GM19468 (cell line): ENCODE measurements around the gene CCDC6.
A peak's percentile ranks its signal among the peaks of the same experiment; 100 is the strongest.

Experiments used
- ATAC-seq: cut with Tn5 transposase; IDR thresholded peaks from one replicate; pipeline ENCODE4 v1.9.1; 2021; ENCODE audit warnings: mild to moderate bottlenecking, moderate library complexity, moderate number of reproducible peaks; ENCODE audit not compliant: unreplicated experiment; ENCODE audit errors: extremely low read depth

Gene CCDC6

DNA sequence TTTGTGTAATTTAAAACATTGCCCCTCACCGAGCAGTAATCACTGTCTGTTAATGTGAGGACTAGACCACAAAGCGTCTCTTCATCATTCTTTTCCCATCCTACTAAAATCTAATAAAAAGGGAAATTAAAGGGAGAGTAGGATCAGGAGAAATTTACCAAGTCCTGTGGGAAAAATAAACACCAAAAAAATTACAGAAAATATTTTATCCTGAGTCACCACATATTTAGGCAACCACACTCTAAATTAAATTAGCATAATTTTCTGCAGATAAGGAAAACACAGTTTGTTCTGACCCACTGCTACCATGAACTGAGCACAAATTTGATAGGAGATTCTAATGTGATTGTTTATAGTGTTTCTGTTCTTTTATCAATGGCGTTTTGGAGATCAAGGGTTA lies 49.3 kb downstream of the CCDC6 start:
- ATAC-seq = no peak

DNA sequence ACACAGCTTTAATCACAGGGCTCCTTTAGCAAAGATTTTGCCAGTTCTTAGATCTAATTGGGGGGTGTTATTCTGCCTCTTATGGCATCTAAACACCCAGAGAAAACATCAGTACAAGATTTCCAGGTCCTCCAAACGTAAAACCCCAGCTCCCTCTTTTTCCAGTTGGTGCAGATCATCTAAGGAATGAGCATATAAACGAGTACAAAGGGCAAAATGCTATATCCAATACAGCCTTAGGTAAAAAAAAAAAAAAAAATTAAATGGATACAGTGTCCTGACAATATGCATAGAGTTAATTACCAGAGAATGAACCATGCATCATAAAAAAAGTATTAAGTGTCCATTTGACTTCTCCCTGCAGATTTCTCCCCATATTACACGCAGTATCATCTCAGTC lies 50.3 kb downstream of the CCDC6 start:
- no peak for ATAC-seq

DNA sequence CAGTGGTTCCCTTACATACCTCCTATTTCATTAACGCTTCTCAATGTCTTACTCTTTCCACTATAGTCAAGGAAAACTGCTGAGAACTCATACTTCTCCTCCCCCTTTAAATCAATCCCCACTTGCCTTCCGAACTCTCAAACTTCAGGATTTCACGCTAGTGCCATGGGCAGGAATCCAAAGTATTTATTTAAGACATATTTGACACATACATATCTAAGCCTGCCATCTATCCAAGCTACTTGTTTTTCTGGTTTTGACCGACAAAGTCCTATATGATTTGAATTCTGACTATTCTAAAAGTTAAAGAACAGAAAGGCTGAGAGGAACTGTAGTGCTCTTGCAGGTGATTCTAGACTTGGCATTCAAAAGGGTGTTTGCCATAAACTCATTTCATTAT lies 51.8 kb downstream of the CCDC6 start:
- no peak for ATAC-seq

DNA sequence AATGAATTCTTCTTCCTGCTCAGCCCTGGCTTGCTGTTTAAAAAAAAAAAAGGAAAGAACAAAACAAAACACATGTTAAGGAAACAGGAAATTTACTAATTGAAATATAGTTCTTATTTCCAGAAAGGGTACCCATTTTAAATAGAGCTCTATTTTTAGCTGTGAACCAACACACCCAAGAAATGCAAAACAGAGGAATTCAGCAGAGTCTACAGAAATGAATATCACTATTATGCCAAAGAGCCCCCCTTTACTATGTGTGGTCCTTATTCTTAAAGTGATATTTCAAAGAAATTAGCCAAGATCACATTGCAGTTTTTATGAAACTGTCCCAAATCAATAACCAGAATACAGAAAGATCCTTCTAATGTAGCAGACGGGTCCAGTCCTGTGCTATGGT lies 53.7 kb downstream of the CCDC6 start:
- ATAC-seq = no peak

DNA sequence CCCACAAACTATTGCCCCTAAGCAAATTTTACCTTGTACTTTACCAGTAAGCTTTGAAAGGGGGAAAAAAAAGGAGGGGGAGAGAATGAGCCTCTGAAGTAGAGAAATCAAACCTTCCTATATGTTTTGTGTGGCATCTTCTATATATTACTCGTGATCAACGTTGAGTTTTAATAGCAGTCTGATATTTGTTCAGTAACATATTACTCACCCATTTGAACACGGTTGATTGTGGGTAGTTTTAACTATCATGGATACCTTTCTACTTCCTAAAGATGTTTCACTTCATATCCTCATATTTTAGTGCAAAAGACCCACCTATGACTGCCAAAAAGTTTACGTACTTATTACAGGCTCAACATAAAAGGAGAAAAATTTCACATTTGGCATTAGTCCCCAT lies 54.5 kb downstream of the CCDC6 start:
- ATAC-seq = no peak

DNA sequence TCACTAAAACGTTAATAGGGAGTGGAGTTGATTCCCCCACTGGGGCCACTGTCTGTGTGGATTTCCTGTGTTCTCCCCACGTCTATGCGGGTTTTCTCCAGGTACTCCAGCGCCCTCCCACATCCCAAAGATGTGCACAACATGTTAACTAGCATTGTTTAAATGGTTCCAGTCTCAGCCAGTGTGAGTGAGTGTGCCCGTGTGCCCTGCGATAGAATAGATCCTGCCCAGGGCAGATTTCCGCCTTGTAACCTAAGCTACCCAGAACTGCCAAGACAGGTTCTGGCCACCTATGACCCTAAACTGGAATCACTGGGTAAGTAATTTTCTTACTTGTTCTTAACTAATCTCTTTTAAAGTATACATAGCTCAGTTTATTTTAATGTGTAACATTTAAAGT lies 58.5 kb downstream of the CCDC6 start:
- ATAC-seq = no peak

DNA sequence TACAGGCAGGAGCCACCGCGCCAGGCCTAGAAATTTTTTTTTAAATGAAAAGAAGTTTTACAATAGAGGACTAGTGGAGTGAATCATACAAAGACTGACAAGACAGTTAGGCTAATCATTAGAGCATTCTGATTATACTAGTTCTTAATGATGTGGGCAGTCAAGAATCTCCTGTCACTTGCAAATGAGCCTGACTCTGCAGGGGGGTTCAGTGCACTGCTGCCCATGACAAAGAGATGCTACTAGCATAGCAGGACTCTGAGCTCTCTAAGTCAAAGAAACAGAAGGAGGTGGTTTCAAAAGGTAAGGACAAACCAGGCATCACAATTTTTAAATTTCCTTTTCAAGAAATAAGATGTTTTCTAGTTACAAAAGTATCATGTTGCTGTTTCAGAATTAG lies 59.0 kb downstream of the CCDC6 start:
- ATAC-seq = no peak

DNA sequence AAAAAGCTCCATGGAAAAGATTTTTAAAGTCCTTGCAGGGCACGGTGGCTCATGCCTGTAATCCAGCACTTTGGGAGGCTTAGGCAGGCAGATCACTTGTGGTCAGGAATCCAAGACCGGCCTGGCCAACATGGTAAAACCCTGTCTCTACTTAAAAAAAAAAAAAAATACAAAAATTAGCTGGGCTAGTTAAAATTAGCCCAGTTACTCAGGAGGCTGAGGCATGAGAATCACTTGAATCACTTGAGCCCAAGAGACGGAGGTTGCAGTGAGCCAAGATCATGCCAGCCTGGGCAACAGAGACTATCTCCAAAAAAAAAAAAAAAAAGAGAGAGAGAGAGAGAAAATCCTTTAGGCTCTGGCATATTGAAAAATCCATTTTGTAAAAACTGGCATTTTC lies 61.9 kb downstream of the CCDC6 start:
- ATAC-seq = no peak

DNA sequence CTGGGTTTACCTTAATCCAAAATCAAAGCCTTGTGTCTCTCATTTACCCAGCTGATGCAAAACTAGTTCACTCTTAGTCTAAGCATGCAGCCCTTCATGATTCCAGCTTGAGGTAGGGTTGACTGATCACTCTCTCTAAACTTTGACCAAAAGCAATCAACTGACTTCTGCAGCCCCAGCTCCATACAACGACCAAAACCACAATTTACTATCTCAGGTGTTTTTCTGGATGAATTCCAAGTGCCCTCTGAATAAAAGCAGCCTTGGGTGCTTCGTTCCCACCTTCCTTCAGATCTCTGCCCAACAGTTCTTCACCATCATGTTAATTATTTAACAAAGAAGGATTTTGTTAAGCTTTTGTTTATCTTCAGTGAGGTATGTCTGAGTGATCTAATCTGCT lies 62.6 kb downstream of the CCDC6 start:
- ATAC-seq = no peak

DNA sequence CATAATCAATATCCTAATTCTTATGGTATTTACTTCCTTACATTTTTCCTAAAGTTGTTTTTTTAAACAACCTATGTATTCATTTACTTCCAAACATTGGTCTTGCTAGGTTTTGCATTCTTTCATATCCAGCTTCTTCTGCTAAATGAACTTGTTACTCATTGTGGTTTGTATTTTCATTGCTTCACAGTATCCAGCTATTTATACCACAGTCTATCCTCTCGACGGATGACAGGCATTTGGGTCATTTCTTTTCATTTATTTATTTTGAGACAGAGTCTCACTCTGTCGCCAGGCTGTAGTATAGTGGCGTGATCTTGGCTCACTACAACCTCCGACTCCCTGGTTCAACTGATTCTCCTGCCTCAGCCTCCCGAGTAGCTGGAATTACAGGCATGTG lies 66.8 kb downstream of the CCDC6 start:
- ATAC-seq = no peak

DNA sequence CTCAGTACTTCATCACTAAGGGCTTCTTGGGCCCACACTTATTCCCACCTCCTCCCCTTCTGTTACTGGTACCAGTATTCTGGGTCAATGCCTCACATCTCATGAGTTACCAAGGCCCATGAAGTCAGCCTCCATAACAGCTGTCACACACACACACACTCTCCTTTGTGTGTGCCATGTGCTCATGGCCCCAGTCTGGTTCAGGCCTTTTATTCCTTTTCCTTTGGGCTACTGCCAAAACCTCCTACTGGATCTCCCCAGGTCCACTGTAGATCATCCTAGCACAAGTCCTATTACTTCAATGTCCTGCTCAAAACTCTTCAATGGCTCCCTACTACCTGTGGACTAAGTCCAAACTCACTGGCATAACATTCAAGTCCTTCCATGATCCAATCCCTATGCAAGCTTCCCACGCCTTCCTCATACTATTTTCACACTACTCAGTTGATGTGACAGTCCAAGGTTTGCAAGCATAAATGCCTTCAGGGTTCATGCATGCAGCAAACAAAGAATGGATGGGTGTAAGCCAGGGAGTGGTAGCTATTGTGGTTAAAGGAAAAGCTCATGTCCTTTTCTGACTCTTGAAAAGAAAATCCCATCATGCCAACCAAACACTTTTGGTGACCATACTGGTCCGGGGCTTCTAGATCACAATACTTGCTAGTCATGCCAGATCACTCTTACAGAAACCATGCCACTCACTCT lies 68.1 kb downstream of the CCDC6 start:
- no peak for ATAC-seq

DNA sequence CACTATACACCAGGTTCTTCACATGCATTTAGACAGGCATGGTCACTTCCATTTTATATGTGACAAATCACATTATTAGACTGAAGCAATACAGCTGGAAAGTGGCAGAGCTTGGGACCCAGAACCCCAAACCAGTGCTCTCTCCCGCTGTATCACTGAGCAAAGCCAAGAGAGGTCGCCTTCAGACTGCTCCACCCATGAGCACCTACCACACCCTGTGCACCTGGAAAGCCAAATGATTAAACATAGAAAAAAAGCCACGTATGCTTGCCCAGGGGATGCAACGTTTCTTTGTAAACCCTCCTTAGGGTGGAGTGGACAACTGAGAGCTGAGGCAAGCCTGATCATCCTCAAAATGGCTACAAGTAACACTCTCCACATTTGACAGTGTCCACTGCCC lies 72.5 kb downstream of the CCDC6 start:
- ATAC-seq = no peak

DNA sequence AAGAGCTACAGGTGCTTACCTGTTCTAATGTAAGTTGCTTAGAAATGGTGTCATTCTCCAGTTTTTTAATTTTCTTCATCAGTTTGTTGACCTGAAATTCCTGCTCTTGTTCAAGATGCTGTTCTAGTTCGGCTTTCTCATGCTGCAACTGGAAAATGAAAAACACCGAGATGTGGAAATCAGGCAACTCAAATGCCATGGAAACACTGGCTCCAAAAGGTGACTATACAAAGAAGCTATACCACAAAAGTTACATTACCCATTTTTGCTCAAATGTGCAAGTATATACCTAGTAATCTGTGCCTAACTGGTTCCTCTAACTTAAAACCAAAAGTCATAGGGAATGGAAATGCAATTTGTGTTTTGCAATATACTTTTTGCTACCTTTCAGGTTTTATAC lies 73.8 kb downstream of the CCDC6 start:
- ATAC-seq = no peak

DNA sequence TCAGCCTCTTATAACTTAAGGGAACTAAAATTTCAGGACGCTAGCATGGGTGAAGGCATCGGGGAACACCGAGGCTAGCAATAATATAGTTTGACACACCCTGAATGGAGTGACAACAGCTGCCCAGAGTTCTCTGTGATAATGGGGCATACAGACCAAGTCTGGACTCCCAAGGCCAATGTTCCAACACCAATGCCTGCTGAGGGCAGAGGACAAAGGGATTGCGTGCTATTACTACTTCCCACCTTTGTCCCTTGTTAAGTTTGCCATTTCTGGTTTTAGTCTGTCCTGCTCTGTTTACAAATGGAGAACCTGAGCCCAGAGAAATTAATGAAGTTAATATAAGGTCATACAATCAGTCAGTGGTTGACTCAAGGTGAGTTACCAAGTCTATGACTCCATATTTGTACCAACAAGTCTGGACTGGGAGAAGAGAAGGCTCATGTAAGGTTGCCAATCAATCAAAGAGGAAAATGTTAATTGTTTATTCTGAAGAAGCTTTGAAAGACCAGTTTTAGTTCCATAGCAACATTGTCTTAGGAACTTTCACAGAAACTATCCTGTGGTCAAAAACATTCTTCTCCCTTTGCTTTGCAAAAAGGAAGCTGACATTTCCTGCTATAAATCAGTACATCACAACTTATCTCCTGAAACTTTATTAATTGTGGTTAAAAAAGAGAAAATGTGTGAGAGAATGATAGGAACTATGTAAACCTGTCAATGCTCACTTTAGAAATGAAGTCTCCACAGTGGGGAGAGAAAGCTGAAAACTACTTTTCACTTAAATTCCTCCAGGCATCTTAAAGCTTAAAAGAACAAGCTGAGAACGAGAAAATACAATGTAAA lies 74.5 kb downstream of the CCDC6 start:
- ATAC-seq = no peak

DNA sequence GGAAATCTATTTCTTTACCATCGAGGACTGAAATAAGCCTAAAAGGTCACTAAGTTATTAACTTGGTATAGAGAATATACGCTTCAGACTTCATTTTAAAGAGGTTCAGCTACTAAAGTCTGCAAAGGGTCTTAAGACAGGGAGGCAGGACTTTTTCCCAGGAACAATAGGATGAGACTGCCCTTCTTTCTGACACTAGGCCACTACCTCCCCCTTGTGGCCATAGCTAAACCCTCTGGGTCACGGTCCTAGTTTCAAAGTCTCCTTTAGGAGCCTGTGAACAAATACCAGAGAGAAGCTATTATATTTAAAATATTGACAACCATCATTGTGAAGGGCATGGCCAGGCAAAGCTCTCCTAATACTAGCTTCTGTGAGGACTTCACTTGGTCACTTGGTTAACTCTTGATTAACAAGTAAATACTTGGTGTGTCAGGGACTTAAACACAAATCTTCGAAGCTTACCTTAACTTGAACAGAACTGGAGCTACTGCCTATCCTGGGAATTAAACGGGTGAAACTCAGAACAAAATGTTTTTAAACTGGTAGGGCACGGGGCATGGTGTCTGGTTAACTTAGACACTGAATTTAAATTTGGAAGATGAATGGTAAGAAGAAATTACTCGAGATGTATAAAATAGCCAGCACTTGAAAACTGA lies 75.6 kb downstream of the CCDC6 start:
- no peak for ATAC-seq

DNA sequence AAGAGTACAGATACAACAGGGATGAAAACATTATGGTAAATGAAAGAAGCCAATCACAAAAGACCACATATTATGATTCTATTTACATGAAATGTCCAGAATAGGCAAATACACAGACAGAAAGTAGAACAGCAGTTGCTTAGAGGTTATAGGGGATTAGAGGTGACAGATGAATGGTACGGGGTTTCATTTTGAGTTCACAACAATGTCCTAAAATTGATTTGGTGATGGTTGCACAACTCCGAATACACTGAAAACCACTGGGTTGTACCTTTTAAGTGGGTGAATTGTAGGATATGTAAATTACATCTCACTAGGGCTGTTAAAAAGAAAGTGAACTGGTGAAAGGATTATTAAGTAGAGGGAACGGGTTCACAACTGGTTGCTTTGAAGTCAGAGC lies 76.8 kb downstream of the CCDC6 start:
- ATAC-seq = peak; percentile 56

DNA sequence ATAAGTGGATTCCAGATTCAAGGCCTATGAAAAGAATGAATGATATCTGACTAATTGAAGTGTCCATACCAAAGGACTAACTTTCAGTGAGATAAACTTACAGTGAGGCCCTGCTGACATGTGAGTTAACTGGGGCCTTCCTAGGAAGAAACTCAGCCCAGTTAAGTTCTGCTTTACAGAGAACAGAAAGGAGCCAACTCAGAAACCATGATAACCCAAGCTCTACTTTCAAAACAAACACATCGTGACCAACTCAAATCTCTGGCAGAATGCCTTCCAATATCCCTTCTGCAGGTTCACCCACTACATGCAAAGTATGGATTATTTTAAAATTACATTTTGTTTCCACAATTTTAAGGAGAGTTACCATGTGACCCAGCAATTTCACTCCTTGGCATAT lies 77.3 kb downstream of the CCDC6 start:
- ATAC-seq = no peak

DNA sequence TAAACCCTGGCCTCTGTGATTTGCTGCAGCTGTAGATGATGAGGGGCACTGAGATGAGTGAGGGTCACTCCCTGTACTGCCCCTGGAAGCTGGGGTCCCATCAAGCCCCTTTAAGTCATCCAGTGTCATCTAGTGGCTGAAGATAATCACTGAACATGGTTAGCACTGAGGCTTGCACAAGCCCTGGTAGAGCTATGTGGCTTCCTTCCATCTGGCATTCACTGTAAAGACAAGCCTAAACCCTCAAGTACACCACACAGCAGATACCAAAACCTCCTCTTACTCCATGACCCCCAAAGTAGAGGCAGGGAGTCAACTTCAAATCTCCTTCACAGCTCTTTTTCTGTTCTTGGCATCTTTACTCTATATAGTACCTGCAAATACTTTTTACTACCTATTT lies 80.4 kb downstream of the CCDC6 start:
- no peak for ATAC-seq

DNA sequence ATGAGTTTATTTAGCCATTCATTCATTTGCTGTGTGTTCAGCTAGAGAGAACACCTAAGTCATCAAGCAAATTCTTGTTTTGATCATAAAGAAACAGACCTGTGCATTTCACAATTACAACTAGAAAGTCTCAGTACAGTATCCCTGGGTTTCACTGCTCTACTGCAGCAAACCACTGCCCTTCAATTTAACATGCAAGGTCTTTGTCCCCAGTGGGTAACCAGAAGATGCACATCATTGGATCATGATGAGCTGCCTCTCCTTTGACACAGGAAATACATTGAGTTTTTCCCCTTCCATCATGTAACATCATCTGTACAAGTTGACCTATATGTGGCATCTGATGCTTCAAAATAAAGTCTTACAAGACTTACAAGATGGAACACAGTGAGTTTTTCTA lies 82.6 kb downstream of the CCDC6 start:
- no peak for ATAC-seq

DNA sequence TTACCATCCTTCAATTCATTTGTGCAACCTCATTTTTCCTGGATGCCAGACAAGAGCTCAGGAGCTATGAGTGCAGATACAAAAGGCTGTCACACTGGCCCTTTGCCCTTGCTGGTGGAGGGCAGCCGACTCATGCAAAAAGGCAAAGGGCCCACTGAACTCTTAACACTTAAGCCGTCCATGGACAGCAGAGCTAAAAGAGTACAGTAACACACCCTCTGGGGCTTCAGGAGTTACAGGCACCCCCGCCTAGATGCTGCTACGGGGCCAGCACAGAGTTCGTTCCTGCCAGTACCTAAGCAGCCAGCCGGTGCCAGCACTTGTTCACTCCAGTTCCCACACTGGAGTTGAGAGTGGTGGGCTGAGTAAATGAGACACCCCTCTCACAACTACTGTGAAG lies 83.2 kb downstream of the CCDC6 start:
- no peak for ATAC-seq

DNA sequence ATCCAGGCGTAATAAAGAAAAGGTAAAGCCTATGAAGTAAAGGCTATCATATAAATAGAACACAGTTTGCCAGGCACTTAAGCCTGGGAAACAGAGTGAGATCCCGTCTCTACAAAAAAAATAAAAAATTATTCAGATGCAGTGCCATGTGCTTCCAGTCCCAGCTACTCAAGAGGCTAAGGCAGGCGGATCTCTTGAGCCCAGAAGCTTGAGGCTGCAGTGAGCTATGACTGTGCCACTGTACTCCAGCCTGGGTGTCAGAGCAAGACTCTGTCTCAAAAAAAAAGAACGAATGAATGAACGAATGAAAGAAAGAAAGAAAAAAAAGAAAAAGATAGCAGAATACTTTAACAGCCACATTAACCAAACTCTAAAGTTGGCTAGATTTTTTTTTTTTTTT lies 85.9 kb downstream of the CCDC6 start:
- ATAC-seq = no peak
